ENCODE results near the gene CSF2. TPM values are rescaled to one million over a fixed set of nuclear protein-coding genes. Genes with fewer than 3 reads are reported as not detected.

The CSF2 gene
- total RNA-seq, 1 experiment from 2014 or later: not detected

GRCh38 chr5:132025403-132025971 lies 48.1 kb upstream of the CSF2 start:
- intact Hi-C loops (cut with micrococcal nuclease; ENCODE audit: unreplicated experiment): no loop called here
- Histone ChIP-seq H3K4me3 (no peak overlapping the region), H3K4me2 (no peak overlapping the region), H3K79me2 (ENCODE audit: low read depth) (no peaks in the 10 kb centered on the region), H3K27me3 (ENCODE audit: insufficient read depth, low read depth) (peaks cover 11% of the 10 kb centered on the region; the same call in 1 of the 2 replicates), H2AFZ (no peak overlapping the region), H3K27ac (no peak overlapping the region), H3K9me3 (ENCODE audit: insufficient read depth, low read depth) (no peaks in the 10 kb centered on the region), H3K4me1 (replicated peaks; ENCODE audit: insufficient read depth) (no peaks in the 10 kb centered on the region), H4K20me1 (ENCODE audit: insufficient read depth) (no peaks in the 10 kb centered on the region), H3K36me3 (ENCODE audit: low read depth) (no peaks in the 10 kb centered on the region), H3F3A (ENCODE audit: insufficient read depth, low read depth) (no peaks in the 10 kb centered on the region), H3K9me2 (ENCODE audit: insufficient read depth) (no peaks in the 10 kb centered on the region)
- no TSS peak for BruUV-seq (replicated peaks)
- TF ChIP-seq EZH2 (IDR thresholded peaks at IDR 0.05; ENCODE audit: low read depth) (no peak), CTCF (conservative IDR thresholded peaks at IDR 0.05) (no peak)
- ChIA-PET POLR2A (ENCODE audit: unreplicated experiment) (no interaction called here), CTCF (no interaction called here)
- DNase-seq: no peak

- no peaks in the 10 kb centered on the region for H3K79me2 ChIP-seq (ENCODE audit: low read depth)
- H3K36me3 ChIP-seq (ENCODE audit: low read depth): no peaks in the 10 kb centered on the region
- ChIA-PET CTCF (no interaction called here), POLR2A (ENCODE audit: unreplicated experiment) (no interaction called here)
- H3K27me3 ChIP-seq (ENCODE audit: insufficient read depth, low read depth): peaks cover 15% of the 10 kb centered on the region; the same call in 1 of the 2 replicates
- H3K27ac ChIP-seq: no peak overlapping the region
- H4K20me1 ChIP-seq (ENCODE audit: insufficient read depth): no peaks in the 10 kb centered on the region
- H3K4me1 ChIP-seq (replicated peaks; ENCODE audit: insufficient read depth): no peaks in the 10 kb centered on the region
- DNase-seq: no peak
- H3K4me2 ChIP-seq: no peak overlapping the region
- H2AFZ ChIP-seq: no peak overlapping the region
- H3K9me2 ChIP-seq (ENCODE audit: insufficient read depth): no peaks in the 10 kb centered on the region
- no peaks in the 10 kb centered on the region for H3K9me3 ChIP-seq (ENCODE audit: insufficient read depth, low read depth)
- BruUV-seq (replicated peaks): no TSS peak
- H3F3A ChIP-seq (ENCODE audit: insufficient read depth, low read depth): no peaks in the 10 kb centered on the region
- intact Hi-C loops (cut with micrococcal nuclease; ENCODE audit: unreplicated experiment): no loop called here
- H3K4me3 ChIP-seq: no peak overlapping the region
- no peak for TF ChIP-seq CTCF (conservative IDR thresholded peaks at IDR 0.05)
Observed at GRCh38 chr5:132026516-132027008, 47.0 kb upstream of the CSF2 start.

- no peak for DNase-seq
- POLR2A ChIA-PET (ENCODE audit: unreplicated experiment): no interaction called here
- H3K9me2 ChIP-seq (ENCODE audit: insufficient read depth): no peaks in the 10 kb centered on the region
- no peak for TF ChIP-seq EZH2 (IDR thresholded peaks at IDR 0.05; ENCODE audit: low read depth)
- no peak for TF ChIP-seq CTCF (conservative IDR thresholded peaks at IDR 0.05)
- no peak overlapping the region for H2AFZ ChIP-seq
- no peaks in the 10 kb centered on the region for H3K36me3 ChIP-seq (ENCODE audit: low read depth)
- no peaks in the 10 kb centered on the region for H3F3A ChIP-seq (ENCODE audit: insufficient read depth, low read depth)
- H4K20me1 ChIP-seq (ENCODE audit: insufficient read depth): no peaks in the 10 kb centered on the region
- H3K4me1 ChIP-seq (replicated peaks; ENCODE audit: insufficient read depth): no peaks in the 10 kb centered on the region
- no peaks in the 10 kb centered on the region for H3K9me3 ChIP-seq (ENCODE audit: insufficient read depth, low read depth)
- no peak overlapping the region for H3K4me2 ChIP-seq
- H3K4me3 ChIP-seq: no peak overlapping the region
- H3K27ac ChIP-seq: no peak overlapping the region
- CTCF ChIA-PET: no interaction called here
- H3K27me3 ChIP-seq (ENCODE audit: insufficient read depth, low read depth): peaks cover 15% of the 10 kb centered on the region; the same call in 1 of the 2 replicates
- H3K79me2 ChIP-seq (ENCODE audit: low read depth): no peaks in the 10 kb centered on the region
- no TSS peak for BruUV-seq (replicated peaks)
- intact Hi-C loops (cut with micrococcal nuclease; ENCODE audit: unreplicated experiment): no loop called here
Observed at GRCh38 chr5:132027027-132027426, 46.6 kb upstream of the CSF2 start.

Measured in PC-9 (cell line).